OCI-LY7 (cell line): ENCODE results near the gene MYMX.

Experiments used
- CTCF ChIP-seq: fragments of 200-600 bp; sonication (generic); conservative IDR thresholded peaks from 2 replicates; pipeline ENCODE4 v1.5.1; 2014; ENCODE audit warnings: mild to moderate bottlenecking, antibody characterized with exemption, low read length, moderate library complexity, mixed read lengths
- EZH2phosphoT487 ChIP-seq: fragments of 200-600 bp; sonication (generic); IDR thresholded peaks from 2 replicates; pipeline ENCODE4 v1.6.1; 2018; ENCODE audit warnings: low read depth, borderline replicate concordance, mild to moderate bottlenecking, mixed run types, antibody characterized with exemption, low read length, moderate library complexity, mixed read lengths

GRCh38 chr6:44180406-44180805 is 36.3 kb upstream of the MYMX start:
- no peak for TF ChIP-seq EZH2phosphoT487
- no peak for TF ChIP-seq CTCF
